Spleen (tissue), 11 donors: ENCODE results near the gene BCAT1. TPM values are rescaled to one million over a fixed set of nuclear protein-coding genes. Genes with fewer than 3 reads are reported as not detected.

Experiments used
- DNase-seq: peaks from one replicate; pipeline ENCODE4 v3.0.0-alpha.2; 2020
- H3K27ac ChIP-seq, 8 donors: fragments of 200-600 bp; sonication (generic) in 7 of 8; 1 replicate in 4 of 8; 2 replicates in 4 of 8; pipeline versions ENCODE4 v1.5.0 to v1.8.0; 2016 to 2021; ENCODE audit warnings: inconsistent platforms in 4 of 8, mild to moderate bottlenecking in 4 of 8, moderate library complexity in 1 of 8
- H3K27me3 ChIP-seq, 7 donors: fragments of 200-600 bp; sonication (generic) in 6 of 7; replicated peaks in 1 of 7; 1 replicate in 4 of 7; 2 replicates in 3 of 7; pipeline versions ENCODE4 v1.5.0 to v1.8.0; 2016 to 2021; ENCODE audit warnings: inconsistent platforms in 3 of 7, mild to moderate bottlenecking in 1 of 7
- H3K36me3 ChIP-seq, 6 donors: fragments of 200-600 bp; sonication (generic) in 5 of 6; 1 replicate in 4 of 6; 2 replicates in 2 of 6; pipeline versions ENCODE4 v1.5.0 to v1.8.0; 2016 to 2021; ENCODE audit warnings: inconsistent platforms in 2 of 6
- H3K4me1 ChIP-seq, 6 donors: fragments of 200-600 bp; sonication (generic) in 5 of 6; 1 replicate in 3 of 6; 2 replicates in 3 of 6; pipeline versions ENCODE4 v1.5.0 to v1.8.0; 2016 to 2021; ENCODE audit warnings: inconsistent platforms in 3 of 6
- H3K4me3 ChIP-seq, 8 donors: fragments of 200-600 bp; sonication (generic) in 7 of 8; 1 replicate in 4 of 8; 2 replicates in 4 of 8; pipeline versions ENCODE4 v1.5.0 to v1.8.0; 2016 to 2021; ENCODE audit warnings: inconsistent platforms in 4 of 8, mild to moderate bottlenecking in 4 of 8, moderate library complexity in 2 of 8
- H3K9me3 ChIP-seq, 8 donors: fragments of 200-600 bp; sonication (generic) in 7 of 8; 1 replicate in 4 of 8; 2 replicates in 4 of 8; pipeline versions ENCODE4 v1.5.0 to v1.8.0; 2016 to 2021; ENCODE audit warnings: inconsistent platforms in 4 of 8
- CTCF ChIP-seq, 11 experiments: fragments of 200-600 bp in 7 of 11; fragments of 450-650 bp in 4 of 11; sonication (generic) in 4 of 11; IDR thresholded peaks in 8 of 11; conservative IDR thresholded peaks in 3 of 11; 1 replicate in 7 of 11; 2 replicates in 4 of 11; pipeline versions ENCODE4 v1.4.0 to v1.8.0; 2016 to 2021; ENCODE audit warnings: antibody characterized with exemption in 11 of 11, inconsistent platforms in 4 of 11, mild to moderate bottlenecking in 1 of 11
- POLR2A ChIP-seq, 3 donors: fragments of 450-650 bp; IDR thresholded peaks; one replicate each; pipeline ENCODE4 v1.5.1; 2017; ENCODE audit warnings: antibody characterized with exemption in 3 of 3, mild to moderate bottlenecking in 1 of 3
- POLR2AphosphoS5 ChIP-seq, 3 donors: sonication (generic); formaldehyde crosslinking; IDR thresholded peaks; one replicate each; pipeline ENCODE4 v1.5.1; 2017; ENCODE audit warnings: antibody characterized with exemption in 3 of 3
- WGBS, 5 donors: extraction: QIAGEN DNeasy Blood & Tissue Kit in 3 of 5; methylation state at CpG; one replicate each; pipeline versions ENCODE4 v1.1.5 to v1.1.7; 2013 to 2018; 5-methylcytosine and 5-hydroxymethylcytosine counted together
- intact Hi-C: fragments of 100-400 bp; cut with DNase I; formaldehyde crosslinking; loops from one replicate; pipeline ENCODE4 v1.15.0; 2023; ENCODE audit warnings: low total_unique reads
- polyA plus RNA-seq, 3 donors: library from polyadenylated mRNA; stranded (reverse); fragments of 200-250 nt; gene quantifications; one replicate each; pipeline ENCODE4 v1.2.1, GENCODE V29; 2013
- total RNA-seq, 7 donors: library from RNA; depleted of rRNA in 3 of 7; stranded (reverse); fragments of >200 nt in 3 of 7; fragmentation: NEBNext Ultra II Directional in 4 of 7; extraction: Animal tissue kit (Norgen Biotek cat#: 25700) in 4 of 7; gene quantifications; one replicate each; pipeline versions ENCODE4 v1.1.0 to v1.2.1, GENCODE V29; 2016 to 2021
- donor health status: healthy with polysubstance abuse.
- donor health status: DM: no; HTN: no; CAD: no; lungs with moderate emphysema.
- donor health status: DM: no; HTN: no; CAD: no.
- donor health status: Bipolar disorder and iron deficiency.
- donor health status: healthy.
- donor health status: DM: no; HTN: no; CAD: no.
- donor health status: DM: yes; HTN: yes; CAD: no.

BCAT1 gene
- total and polyA plus RNA-seq, 10 donors: 0.54 to 18.4 (median 8.7) TPM

GRCh38 chr12:24907464-24907863, 41.4 kb downstream of the BCAT1 start:
- WGBS, 5 donors: 93 to 94% (median 94%) methylated on average over 5 of the region's 5 CpGs
- TF ChIP-seq POLR2A (IDR thresholded peaks at IDR 0.05) (no peak), POLR2AphosphoS5 (IDR thresholded peaks at IDR 0.05) (no peak), CTCF (IDR thresholded peaks at IDR 0.05 in 8 of 11, conservative IDR thresholded peaks at IDR 0.05 in 3 of 11) (no peak)
- Histone ChIP-seq H3K9me3 (no peaks in the 10 kb centered on the region), H3K27ac (no peak overlapping the region), H3K4me1 (peaks cover 7 to 17% (median 15%) of the 10 kb centered on the region in 6 donors), H3K4me3 (no peak overlapping the region), H3K27me3 (peaks cover 0 to 31% (median 19%) of the 10 kb centered on the region in 7 donors), H3K36me3 (no peaks in the 10 kb centered on the region)
- DNase-seq: no peak
- intact Hi-C loops: no loop called here

- 89 to 96% (median 94%) methylated on average over 2 of the region's 2 CpGs for WGBS, 5 donors
- H3K4me3 ChIP-seq: no peak overlapping the region
- DNase-seq: no peak
- H3K36me3 ChIP-seq: no peaks in the 10 kb centered on the region
- no peaks in the 10 kb centered on the region for H3K9me3 ChIP-seq
- peaks cover 9 to 30% (median 26%) of the 10 kb centered on the region in 6 donors for H3K4me1 ChIP-seq
- peaks cover 0 to 42% (median 29%) of the 10 kb centered on the region in 7 donors for H3K27me3 ChIP-seq
- no peak for TF ChIP-seq POLR2AphosphoS5 (IDR thresholded peaks at IDR 0.05)
- no peak overlapping the region for H3K27ac ChIP-seq
- intact Hi-C loops: no loop called here
These were observed 42.8 kb downstream of the BCAT1 start for GRCh38 chr12:24906141-24906540.

GRCh38 chr12:24905431-24905830, 43.5 kb downstream of the BCAT1 start:
- no peak overlapping the region for H3K27ac ChIP-seq
- no peaks in the 10 kb centered on the region for H3K36me3 ChIP-seq
- intact Hi-C loops: no loop called here
- no peaks in the 10 kb centered on the region for H3K9me3 ChIP-seq
- no peak for DNase-seq
- no peak for TF ChIP-seq POLR2A (IDR thresholded peaks at IDR 0.05)
- 48 to 80% (median 52%) methylated on average over 2 of the region's 2 CpGs for WGBS, 5 donors
- H3K4me1 ChIP-seq: peaks cover 9 to 37% (median 30%) of the 10 kb centered on the region in 6 donors
- peaks cover 0 to 42% (median 29%) of the 10 kb centered on the region in 7 donors for H3K27me3 ChIP-seq
- H3K4me3 ChIP-seq: no peak overlapping the region

- peaks cover 9 to 42% (median 31%) of the 10 kb centered on the region in 6 donors for H3K4me1 ChIP-seq
- intact Hi-C loops: no loop called here
- no peak overlapping the region for H3K4me3 ChIP-seq
- H3K36me3 ChIP-seq: no peaks in the 10 kb centered on the region
- WGBS, 5 donors: 94 to 100% (median 96%) methylated on average over 1 of the region's 1 CpG
- H3K27ac ChIP-seq: no peak overlapping the region
- H3K27me3 ChIP-seq: peaks cover 0 to 42% (median 29%) of the 10 kb centered on the region in 7 donors
- no peak for DNase-seq
- TF ChIP-seq POLR2AphosphoS5 (IDR thresholded peaks at IDR 0.05) (no peak), CTCF (IDR thresholded peaks at IDR 0.05 in 8 of 11, conservative IDR thresholded peaks at IDR 0.05 in 3 of 11) (no peak), POLR2A (IDR thresholded peaks at IDR 0.05) (no peak)
- no peaks in the 10 kb centered on the region for H3K9me3 ChIP-seq
These were observed 44.0 kb downstream of the BCAT1 start for GRCh38 chr12:24904871-24905270.

GRCh38 chr12:24903329-24904088, 45.4 kb downstream of the BCAT1 start:
- 9 to 28% (median 13%) methylated on average over 23 to 25 of the region's 25 CpGs for WGBS, 5 donors
- H3K27ac ChIP-seq: peak overlapping the region in 3 of 8 donors; percentile 22 to 89 (median 80)
- intact Hi-C loops: no loop called here
- peak overlapping the region; percentile 35 to 79 (median 60) for H3K4me3 ChIP-seq
- TF ChIP-seq POLR2A (IDR thresholded peaks at IDR 0.05): no peak
- TF ChIP-seq CTCF (IDR thresholded peaks at IDR 0.05 in 8 of 11, conservative IDR thresholded peaks at IDR 0.05 in 3 of 11): no peak
- no peak for TF ChIP-seq POLR2AphosphoS5 (IDR thresholded peaks at IDR 0.05)
- H3K27me3 ChIP-seq: peaks cover 0 to 42% (median 29%) of the 10 kb centered on the region in 7 donors
- peaks cover 9 to 42% (median 31%) of the 10 kb centered on the region in 6 donors for H3K4me1 ChIP-seq
- no peak for DNase-seq
- H3K9me3 ChIP-seq: no peaks in the 10 kb centered on the region
- H3K36me3 ChIP-seq: no peaks in the 10 kb centered on the region
